ENCODE data around the gene EFNA5.
A peak's percentile ranks its signal among the peaks of the same experiment; 100 is the strongest.

Gene EFNA5

GRCh38 chr5:107574287-107574686, 96.5 kb downstream of the EFNA5 start (continued):
- no peak for TF ChIP-seq SP2 (tag by site-specific recombination; IDR thresholded peaks at IDR 0.05)

DNA sequence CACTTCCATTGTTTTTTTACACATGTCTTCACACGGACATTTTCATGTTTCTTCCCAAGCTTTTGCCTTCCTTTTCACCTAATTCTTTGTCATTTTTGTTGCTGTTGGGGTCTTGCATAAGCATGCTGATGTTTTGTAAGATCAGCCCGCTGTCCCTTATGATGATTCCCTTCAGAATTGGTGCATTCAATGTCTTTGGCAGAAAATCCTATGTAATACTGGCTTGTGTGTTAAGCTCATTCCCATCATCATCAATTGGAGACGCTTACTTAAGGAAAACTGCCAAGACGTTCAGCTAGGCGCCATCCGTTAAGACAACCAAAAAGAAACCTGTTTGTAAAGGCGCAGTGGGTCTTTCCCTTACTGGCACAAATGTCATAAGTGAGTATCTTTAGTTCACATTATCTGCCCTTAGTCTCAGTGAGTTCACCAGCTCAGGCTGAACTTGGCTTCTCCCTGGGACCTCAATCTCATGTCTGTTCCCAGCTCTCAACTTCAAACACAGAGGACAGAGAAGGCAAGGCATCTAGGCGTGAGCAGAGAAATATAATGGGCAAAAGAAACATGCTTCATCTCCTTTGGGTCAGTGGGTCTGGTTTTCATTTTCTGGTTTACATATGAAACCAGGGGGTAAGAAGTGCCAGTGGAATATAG, 97.9 kb downstream of the EFNA5 start:
- TF ChIP-seq ZBTB20 (tag by site-specific recombination; IDR thresholded peaks at IDR 0.05) = no peak
- no peak for TF ChIP-seq ZNF501 (tag by site-specific recombination; IDR thresholded peaks at IDR 0.05)
- TF ChIP-seq ZNF433 (tag by site-specific recombination; IDR thresholded peaks at IDR 0.05; ENCODE audit: low read depth) = no peak
- no peak for TF ChIP-seq ZNF416 (tag by site-specific recombination; IDR thresholded peaks at IDR 0.05)
- no peak for TF ChIP-seq GFI1B (tag by site-specific recombination; IDR thresholded peaks at IDR 0.05)
- TF ChIP-seq ZNF610 (tag by site-specific recombination; IDR thresholded peaks at IDR 0.05; ENCODE audit: borderline replicate concordance) = no peak
- no peak for TF ChIP-seq WT1 (tag by site-specific recombination; IDR thresholded peaks at IDR 0.05)
- TF ChIP-seq ZNF114 (tag by site-specific recombination; IDR thresholded peaks at IDR 0.05) = no peak
- TF ChIP-seq ZNF660 (tag by site-specific recombination; IDR thresholded peaks at IDR 0.05) = no peak
- Histone ChIP-seq H3K27ac (ENCODE audit: extremely low read depth, low read depth, low read length) (no peak overlapping the region), H3K4me3 (ENCODE audit: low read depth, low read length) (no peak overlapping the region), H3K36me3 (ENCODE audit: control insufficient read depth in 2 of 2, insufficient read depth in 1 of 2, low read length in 2 of 2) (no peaks in the 10 kb centered on the region), H3K9me3 (ENCODE audit: control insufficient read depth, insufficient read depth, low read depth, low read length) (no peaks in the 10 kb centered on the region), H3K4me1 (ENCODE audit: control insufficient read depth, insufficient read depth, low read length) (peaks cover 55% of the 10 kb centered on the region)
- CTCF ChIA-PET = interaction anchor here (0.5 to 2.4 kb wide), 33 partner anchors 10 to 695 kb away, joined by 3 to 10 read pairs (median 4); no protein-coding TSS in a partner anchor
- POLR2A ChIA-PET = interaction anchor here (0.6 to 1.8 kb wide), 6 partner anchors 17 to 99 kb away, joined by 3 to 17 read pairs (median 4); partner anchors contain the start of gene EFNA5

- Histone ChIP-seq H3K36me3 (ENCODE audit: control insufficient read depth in 2 of 2, insufficient read depth in 1 of 2, low read length in 2 of 2) (no peaks in the 10 kb centered on the region), H3K27ac (ENCODE audit: extremely low read depth, low read depth, low read length) (peak overlapping the region; percentile 67), H3K4me1 (ENCODE audit: control insufficient read depth, insufficient read depth, low read length) (peaks cover 57% of the 10 kb centered on the region), H3K9me3 (ENCODE audit: control insufficient read depth, insufficient read depth, low read depth, low read length) (no peaks in the 10 kb centered on the region), H3K4me3 (ENCODE audit: low read depth, low read length) (peak overlapping the region; percentile 27)
- ChIA-PET POLR2A (interaction anchor here (0.6 to 1.8 kb wide), 6 partner anchors 16 to 100 kb away, joined by 3 to 17 read pairs (median 4); partner anchors contain the start of gene EFNA5), CTCF (interaction anchor here (0.5 to 2.4 kb wide), 41 partner anchors 8 to 827 kb away, joined by 3 to 10 read pairs (median 4); no protein-coding TSS in a partner anchor)
- TF ChIP-seq REPIN1 (tag by site-specific recombination; IDR thresholded peaks at IDR 0.05; ENCODE audit: low read depth) (no peak), ZNF140 (tag by site-specific recombination; IDR thresholded peaks at IDR 0.05) (no peak), KLF9 (tag by site-specific recombination; IDR thresholded peaks at IDR 0.05; ENCODE audit: low read depth) (no peak), KLF10 (tag by site-specific recombination; IDR thresholded peaks at IDR 0.05) (no peak), PRDM6 (tag by site-specific recombination; IDR thresholded peaks at IDR 0.05) (peak; percentile 66), ZNF274 (IDR thresholded peaks at IDR 0.05; ENCODE audit: low read length) (no peak), ZNF274 (tag by site-specific recombination; IDR thresholded peaks at IDR 0.05; ENCODE audit: borderline replicate concordance) (no peak), PRDM2 (tag by site-specific recombination; IDR thresholded peaks at IDR 0.05; ENCODE audit: borderline replicate concordance) (no peak), ZNF114 (tag by site-specific recombination; IDR thresholded peaks at IDR 0.05) (no peak), ZNF830 (tag by site-specific recombination; IDR thresholded peaks at IDR 0.05; ENCODE audit: low read depth) (no peak), ZNF560 (tag by site-specific recombination; IDR thresholded peaks at IDR 0.05; ENCODE audit: borderline replicate concordance) (no peak), ZNF112 (tag by site-specific recombination; IDR thresholded peaks at IDR 0.05) (no peak), YY1 (tag by site-specific recombination; IDR thresholded peaks at IDR 0.05) (no peak), ZNF610 (tag by site-specific recombination; IDR thresholded peaks at IDR 0.05; ENCODE audit: borderline replicate concordance) (peak; percentile 42; the same call in 1 of the 2 replicates), ZNF239 (tag by site-specific recombination; IDR thresholded peaks at IDR 0.05) (no peak), ZBTB17 (tag by site-specific recombination; IDR thresholded peaks at IDR 0.05) (peak; percentile 95)
Measured at GRCh38 chr5:107571621-107572536, 98.9 kb downstream of the EFNA5 start.

Data from HEK293 (cell line).